ENCODE data around the gene TBPL1. TPM values are rescaled to one million over a fixed set of nuclear protein-coding genes. Genes with fewer than 3 reads are reported as not detected.
A peak's percentile ranks its signal among the peaks of the same experiment; 100 is the strongest.

Gene TBPL1
- total and polyA plus RNA-seq, 9 of the 15 experiments (the other 6 are each of a cell fraction or from before 2014, with no cell fraction given), result 78.1 to 152 (median 107) TPM

DNA sequence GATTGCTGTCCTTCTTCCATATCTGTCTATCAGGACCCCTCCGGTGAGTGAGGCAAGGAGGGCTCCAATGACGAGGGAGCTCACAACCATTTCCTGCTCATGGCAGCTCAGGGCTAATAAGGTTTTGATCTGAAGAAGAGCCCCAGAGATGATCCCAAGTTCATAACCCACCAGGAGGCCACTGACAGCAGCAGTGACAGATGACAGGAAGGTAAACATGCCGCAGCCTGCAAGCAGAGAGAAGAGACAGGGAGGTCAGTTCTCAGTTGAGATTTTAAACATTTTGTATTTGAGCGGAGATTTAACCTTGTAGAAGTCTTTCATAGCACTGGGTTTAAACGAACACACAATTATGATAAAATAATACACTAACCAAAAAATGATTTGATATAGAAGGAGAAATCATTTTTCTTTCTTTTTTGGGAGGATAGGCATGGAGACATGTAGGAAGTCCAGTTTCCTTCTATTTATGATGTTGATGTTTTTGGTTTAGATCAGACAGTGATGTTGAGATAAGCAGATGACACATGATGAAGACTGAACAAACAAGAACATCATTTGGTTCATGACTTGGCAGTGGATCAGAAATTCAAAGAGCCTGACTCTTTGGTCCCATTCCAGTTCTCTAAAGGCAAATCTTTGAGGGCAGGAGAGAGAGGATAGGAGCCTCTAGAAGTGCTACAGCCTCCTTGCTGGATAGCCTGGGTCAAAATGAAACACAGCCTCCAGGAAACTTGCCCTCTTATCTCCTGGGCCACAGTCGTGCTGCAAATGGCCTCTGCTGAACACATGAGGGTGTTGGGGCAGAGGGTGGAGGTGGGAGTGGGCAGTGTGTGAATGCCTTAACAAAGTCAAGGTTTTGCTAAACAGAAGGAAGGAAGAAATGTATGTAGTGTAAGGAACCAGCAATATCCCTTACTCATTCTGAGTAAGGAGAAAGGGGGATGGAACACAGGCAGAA, 76.8 kb downstream of the TBPL1 start (continued):
- peak in 1 of 2 experiments; percentile 44; a peak in 1 of 4 replicates for TF ChIP-seq UBTF (IDR thresholded peaks at IDR 0.05; ENCODE audit: borderline replicate concordance in 1 of 2, low read depth in 2 of 2, low read length in 2 of 2)
- no peak for TF ChIP-seq RBFOX2 (IDR thresholded peaks at IDR 0.05; ENCODE audit: low read depth, low read length)
- no peak for TF ChIP-seq POLR2AphosphoS5 (IDR thresholded peaks at IDR 0.05; ENCODE audit: control insufficient read depth, insufficient read depth, low read depth, low read length)
- no peak for TF ChIP-seq ZNF3 (CRISPR knock-in tag; IDR thresholded peaks at IDR 0.05)
- no peak for TF ChIP-seq SETDB1 (IDR thresholded peaks at IDR 0.05; ENCODE audit: low read length)
- TF ChIP-seq, protein P1, sequence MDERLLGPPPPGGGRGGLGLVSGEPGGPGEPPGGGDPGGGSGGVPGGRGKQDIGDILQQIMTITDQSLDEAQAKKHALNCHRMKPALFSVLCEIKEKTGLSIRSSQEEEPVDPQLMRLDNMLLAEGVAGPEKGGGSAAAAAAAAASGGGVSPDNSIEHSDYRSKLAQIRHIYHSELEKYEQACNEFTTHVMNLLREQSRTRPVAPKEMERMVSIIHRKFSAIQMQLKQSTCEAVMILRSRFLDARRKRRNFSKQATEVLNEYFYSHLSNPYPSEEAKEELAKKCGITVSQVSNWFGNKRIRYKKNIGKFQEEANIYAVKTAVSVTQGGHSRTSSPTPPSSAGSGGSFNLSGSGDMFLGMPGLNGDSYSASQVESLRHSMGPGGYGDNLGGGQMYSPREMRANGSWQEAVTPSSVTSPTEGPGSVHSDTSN (CRISPR knock-in tag; IDR thresholded peaks at IDR 0.05; ENCODE audit: low read depth), result no peak
- TF ChIP-seq, protein P1 (tag; conservative IDR thresholded peaks at IDR 0.05; ENCODE audit: low read depth), result peak; percentile 75
- TF ChIP-seq ZFP36 (IDR thresholded peaks at IDR 0.05; ENCODE audit: low read depth, low read length, partially characterized antibody), result no peak
- TF ChIP-seq, protein P2, sequence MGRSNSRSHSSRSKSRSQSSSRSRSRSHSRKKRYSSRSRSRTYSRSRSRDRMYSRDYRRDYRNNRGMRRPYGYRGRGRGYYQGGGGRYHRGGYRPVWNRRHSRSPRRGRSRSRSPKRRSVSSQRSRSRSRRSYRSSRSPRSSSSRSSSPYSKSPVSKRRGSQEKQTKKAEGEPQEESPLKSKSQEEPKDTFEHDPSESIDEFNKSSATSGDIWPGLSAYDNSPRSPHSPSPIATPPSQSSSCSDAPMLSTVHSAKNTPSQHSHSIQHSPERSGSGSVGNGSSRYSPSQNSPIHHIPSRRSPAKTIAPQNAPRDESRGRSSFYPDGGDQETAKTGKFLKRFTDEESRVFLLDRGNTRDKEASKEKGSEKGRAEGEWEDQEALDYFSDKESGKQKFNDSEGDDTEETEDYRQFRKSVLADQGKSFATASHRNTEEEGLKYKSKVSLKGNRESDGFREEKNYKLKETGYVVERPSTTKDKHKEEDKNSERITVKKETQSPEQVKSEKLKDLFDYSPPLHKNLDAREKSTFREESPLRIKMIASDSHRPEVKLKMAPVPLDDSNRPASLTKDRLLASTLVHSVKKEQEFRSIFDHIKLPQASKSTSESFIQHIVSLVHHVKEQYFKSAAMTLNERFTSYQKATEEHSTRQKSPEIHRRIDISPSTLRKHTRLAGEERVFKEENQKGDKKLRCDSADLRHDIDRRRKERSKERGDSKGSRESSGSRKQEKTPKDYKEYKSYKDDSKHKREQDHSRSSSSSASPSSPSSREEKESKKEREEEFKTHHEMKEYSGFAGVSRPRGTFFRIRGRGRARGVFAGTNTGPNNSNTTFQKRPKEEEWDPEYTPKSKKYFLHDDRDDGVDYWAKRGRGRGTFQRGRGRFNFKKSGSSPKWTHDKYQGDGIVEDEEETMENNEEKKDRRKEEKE (IDR thresholded peaks at IDR 0.05; ENCODE audit: borderline replicate concordance in 1 of 2, control insufficient read depth in 1 of 2, low read depth in 2 of 2, low read length in 1 of 2), result no peak
- no peak for TF ChIP-seq CREBBP (IDR thresholded peaks at IDR 0.05; ENCODE audit: low read depth, low read length)
- peak; percentile 73 for TF ChIP-seq NFE2 (IDR thresholded peaks at IDR 0.05; ENCODE audit: low read depth)
- TF ChIP-seq ATF1 (CRISPR knock-in tag; IDR thresholded peaks at IDR 0.05), result no peak
- TF ChIP-seq ATF1 (tag; IDR thresholded peaks at IDR 0.05), result no peak
- TF ChIP-seq, protein P3, sequence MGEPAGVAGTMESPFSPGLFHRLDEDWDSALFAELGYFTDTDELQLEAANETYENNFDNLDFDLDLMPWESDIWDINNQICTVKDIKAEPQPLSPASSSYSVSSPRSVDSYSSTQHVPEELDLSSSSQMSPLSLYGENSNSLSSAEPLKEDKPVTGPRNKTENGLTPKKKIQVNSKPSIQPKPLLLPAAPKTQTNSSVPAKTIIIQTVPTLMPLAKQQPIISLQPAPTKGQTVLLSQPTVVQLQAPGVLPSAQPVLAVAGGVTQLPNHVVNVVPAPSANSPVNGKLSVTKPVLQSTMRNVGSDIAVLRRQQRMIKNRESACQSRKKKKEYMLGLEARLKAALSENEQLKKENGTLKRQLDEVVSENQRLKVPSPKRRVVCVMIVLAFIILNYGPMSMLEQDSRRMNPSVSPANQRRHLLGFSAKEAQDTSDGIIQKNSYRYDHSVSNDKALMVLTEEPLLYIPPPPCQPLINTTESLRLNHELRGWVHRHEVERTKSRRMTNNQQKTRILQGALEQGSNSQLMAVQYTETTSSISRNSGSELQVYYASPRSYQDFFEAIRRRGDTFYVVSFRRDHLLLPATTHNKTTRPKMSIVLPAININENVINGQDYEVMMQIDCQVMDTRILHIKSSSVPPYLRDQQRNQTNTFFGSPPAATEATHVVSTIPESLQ (CRISPR knock-in tag; IDR thresholded peaks at IDR 0.05), result no peak
- no peak for TF ChIP-seq SNAPC5 (CRISPR knock-in tag; IDR thresholded peaks at IDR 0.05)

Measured in K562 (cell line).